Right renal cortex interstitium (tissue), 3 donors: ENCODE data around the gene RAB27B. TPM values are rescaled to one million over a fixed set of nuclear protein-coding genes. Genes with fewer than 3 reads are reported as not detected.
"Not testable (repeated sequence)": the region's sequence is repeated elsewhere in the genome, so short reads cannot be mapped to it uniquely, and the experiment has no call there.

Experiments used
- DNase-seq, 3 donors: peaks; one replicate each; pipeline ENCODE4 v3.0.0-alpha.2; 2013; ENCODE audit warnings: low read depth in 3 of 3, low spot score in 2 of 3
- polyA plus RNA-seq, 3 donors: library from polyadenylated mRNA; unstranded; fragments of 120-200 nt; gene quantifications; one replicate each; pipeline ENCODE4 v1.2.1, GENCODE V29; 2013; ENCODE audit not compliant: insufficient read length in 3 of 3

Gene RAB27B
- polyA plus RNA-seq, 3 donors, result 3.8 to 5.3 (median 5.2) TPM

DNA sequence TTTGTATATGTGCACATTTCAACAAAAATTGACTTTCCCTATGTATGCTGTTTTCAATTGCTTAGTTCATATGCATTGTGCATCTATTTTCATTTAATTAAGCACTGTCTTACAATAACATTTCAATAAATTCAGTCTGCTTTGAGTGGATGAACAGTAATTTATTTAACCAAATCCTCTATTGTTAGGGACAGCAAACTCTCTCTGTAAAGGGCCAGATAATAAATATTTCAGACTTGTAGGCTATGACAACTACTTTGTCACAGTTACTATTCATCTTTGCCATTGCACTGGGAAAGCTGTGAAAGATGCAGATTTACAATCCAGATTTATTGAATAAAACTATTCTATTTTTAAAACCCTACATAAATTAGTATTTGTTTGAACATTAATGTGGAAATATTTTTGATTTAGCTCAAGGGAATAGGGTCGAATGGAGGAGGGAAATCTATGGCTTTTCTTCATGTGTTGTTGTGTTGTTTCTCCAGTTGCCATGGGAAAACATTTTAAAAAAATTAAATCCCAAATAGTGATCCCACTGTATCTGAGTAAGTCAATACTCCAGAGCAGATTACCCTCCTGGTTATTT lies 14.2 kb upstream of the RAB27B start:
- DNase-seq, result no peak

GRCh38 chr18:54815086-54815485 lies 13.2 kb upstream of the RAB27B start:
- DNase-seq, result no peak

DNA sequence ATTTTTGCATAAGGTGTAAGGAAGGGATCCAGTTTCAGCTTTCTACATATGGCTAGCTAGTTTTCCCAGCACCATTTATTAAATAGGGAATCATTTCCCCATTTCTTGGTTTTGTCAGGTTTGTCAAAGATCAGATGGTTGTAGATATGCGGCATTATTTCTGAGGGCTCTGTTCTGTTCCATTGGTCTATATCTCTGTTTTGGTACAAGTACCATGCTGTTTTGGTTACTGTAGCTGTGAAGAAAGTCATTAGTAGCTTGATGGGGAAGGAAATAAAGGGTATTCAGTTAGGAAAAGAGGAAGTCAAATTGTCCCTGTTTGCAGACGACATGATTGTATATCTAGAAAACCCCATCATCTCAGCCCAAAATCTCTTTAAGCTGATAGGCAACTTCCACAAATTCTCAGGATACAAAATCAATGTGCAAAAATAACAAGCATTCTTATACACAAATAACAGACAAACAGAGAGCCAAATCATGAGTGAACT lies 7.4 kb upstream of the RAB27B start:
- DNase-seq, result not testable (repeated sequence)

GRCh38 chr18:54822872-54823845 lies 5.1 kb upstream of the RAB27B start:
- DNase-seq, result no peak

DNA sequence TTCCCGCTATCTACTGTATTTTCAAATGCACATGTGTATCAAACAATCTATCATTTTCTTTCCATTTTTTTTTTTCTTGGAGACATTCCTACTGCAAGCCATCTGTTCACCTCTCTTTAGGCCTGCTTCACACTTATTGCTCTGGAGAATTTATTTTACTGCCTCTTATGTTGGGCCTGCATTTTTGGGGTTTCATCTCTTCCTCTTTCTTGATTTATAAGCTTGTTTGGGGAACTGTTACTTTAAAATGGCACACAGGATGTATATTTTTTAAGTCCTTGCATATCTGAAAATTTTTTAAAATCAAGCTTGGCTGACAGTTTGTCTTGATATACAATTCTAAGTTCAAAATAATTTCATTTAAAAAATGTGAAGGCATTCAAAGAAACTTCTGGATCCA lies 3.5 kb upstream of the RAB27B start:
- no peak for DNase-seq

GRCh38 chr18:54825601-54826344 lies 2.5 kb upstream of the RAB27B start:
- no peak for DNase-seq

- DNase-seq, result no peak
These were observed 709 bp downstream of the RAB27B start for GRCh38 chr18:54828986-54829385.

- DNase-seq, result no peak
These were observed 1.6 kb downstream of the RAB27B start for GRCh38 chr18:54829856-54830255.

DNA sequence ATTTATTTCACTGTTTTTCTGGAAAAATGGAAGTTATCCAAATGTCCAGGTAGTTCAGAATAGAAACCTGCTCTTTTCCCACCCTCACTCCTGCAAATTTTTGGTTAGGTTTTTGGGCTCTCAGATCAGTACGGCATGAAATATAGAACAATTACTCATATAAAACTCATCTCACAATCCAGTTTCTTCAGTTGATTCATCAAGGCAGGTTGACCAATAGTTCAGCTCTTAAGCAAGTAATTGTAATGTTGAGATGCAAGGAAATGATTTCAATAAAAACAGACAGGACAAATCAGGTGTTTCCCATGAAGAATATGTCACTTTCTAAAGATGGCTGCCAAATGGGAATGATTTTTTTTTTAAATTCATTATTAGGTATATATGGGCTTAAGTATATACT lies 2.0 kb downstream of the RAB27B start:
- no peak for DNase-seq

DNA sequence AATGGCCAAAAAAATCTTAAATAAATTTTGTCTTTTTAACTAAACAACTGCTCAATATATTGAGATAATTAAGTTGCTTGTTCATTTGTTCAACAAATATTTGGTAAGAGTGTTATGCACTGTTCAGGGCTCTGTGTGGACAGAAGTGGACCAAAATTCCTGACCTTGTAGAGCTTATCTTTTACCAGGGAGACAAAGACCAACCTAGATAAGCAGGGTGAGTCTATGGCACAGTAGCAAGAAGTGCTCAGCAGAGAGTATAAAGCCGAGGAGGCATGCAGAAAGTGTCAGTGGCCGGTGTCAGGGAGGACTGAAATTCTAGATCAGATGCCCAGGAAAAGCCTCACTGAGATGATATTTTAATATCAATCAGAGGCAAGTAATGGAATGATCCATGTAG lies 2.6 kb downstream of the RAB27B start:
- no peak for DNase-seq

GRCh38 chr18:54835944-54836343 lies 7.7 kb downstream of the RAB27B start:
- DNase-seq, result no peak

- no peak for DNase-seq
These were observed 15.0 kb downstream of the RAB27B start for GRCh38 chr18:54843314-54843713.

DNA sequence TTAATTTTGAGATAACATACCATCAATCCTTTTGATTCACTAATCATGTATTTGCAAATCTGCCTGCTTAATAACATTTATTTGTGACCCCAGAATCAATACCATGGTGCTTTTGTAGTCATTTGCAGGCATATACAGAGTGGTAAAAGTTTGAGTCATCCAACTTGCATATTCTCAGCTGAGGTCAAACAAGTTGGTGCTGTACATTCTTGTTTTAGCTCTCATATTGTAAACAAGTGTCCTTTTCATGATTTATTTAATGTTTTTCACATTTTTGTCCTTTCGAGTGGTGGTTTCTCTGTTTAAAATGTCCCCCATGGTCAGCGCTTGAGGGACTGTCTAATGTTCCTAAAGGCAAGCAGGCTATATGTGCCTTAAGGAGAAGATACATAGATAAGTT lies 17.5 kb downstream of the RAB27B start:
- no peak for DNase-seq

GRCh38 chr18:54848121-54848520 lies 19.8 kb downstream of the RAB27B start:
- no peak for DNase-seq

DNA sequence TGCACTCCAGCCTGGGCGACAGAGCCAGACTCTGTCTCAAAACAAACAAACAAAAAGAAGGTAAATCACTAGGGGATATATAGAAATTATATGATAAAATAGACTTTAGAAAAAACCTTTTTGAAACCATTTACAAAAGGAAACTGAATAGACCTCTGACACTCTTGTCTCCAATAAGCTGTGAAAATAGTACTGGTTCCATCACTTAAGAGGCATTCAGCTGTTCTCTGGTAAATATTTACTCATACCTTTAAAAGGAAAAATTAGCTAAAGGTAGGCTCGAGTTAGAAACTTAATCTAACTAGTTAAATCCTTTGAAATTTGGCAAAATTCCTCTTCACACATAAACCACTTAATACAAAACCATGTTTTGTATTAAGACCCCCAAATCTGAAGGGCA lies 21.4 kb downstream of the RAB27B start:
- no peak for DNase-seq

- no peak for DNase-seq
These were observed 22.3 kb downstream of the RAB27B start for GRCh38 chr18:54850598-54850997.

DNA sequence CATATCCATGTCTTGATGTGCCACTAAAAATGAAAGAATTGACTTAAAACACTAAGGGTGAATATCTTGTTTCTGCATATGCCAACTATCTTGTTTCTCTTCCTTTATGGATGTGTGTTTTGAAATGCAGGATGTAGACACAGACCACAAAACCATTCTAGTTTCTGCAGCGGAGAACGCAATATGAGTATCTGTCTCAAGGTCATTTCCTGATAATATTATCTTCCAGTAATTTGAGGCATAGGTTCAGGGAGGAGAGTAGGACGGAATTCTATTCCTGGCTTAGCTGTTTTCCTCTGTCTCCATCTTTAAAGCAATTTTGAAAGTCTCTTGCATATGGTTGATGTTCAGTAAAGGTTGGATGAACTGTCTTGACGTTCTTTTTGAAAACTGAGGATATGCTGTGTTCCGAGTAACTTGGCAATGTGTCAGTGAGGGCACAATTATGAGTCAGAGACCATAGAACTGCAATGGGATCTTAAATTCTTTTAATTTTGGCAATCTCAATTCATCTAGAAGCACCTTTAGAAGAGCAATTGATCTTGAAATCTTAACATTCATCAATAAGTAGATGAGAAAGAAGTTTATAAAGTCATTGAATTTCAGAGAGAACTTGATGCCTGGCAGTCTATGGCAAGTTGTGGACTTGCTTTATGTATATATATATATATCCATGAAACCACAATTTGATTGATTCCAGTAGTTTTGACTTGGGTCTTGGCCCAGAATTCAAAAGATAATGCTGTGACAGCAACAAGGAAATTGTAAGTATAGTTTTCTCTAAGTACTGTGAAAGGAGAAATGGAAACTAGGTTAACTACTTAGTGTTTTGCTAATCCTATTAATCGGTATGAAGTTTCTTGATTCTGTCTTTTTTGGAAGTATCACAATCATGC lies 24.8 kb downstream of the RAB27B start:
- DNase-seq, result no peak

DNA sequence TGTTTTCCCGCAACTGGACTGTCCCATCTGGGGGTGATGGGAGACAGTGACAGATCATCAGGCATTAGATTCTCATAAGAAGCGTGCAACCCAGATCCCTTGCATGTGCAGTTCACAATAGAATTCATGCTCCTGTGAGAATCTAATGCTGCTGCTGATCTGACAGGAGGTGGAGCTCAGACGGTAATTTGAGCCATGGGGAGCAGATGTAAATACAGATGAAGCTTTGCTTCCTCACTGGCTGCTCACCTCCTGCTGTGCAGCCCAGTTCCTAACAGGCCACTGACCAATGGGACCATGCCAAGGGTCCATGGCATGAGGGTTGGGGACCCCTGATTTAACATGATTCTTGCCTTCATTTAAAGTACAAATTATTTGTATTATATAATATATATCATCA lies 26.8 kb downstream of the RAB27B start:
- DNase-seq, result not testable (repeated sequence)

DNA sequence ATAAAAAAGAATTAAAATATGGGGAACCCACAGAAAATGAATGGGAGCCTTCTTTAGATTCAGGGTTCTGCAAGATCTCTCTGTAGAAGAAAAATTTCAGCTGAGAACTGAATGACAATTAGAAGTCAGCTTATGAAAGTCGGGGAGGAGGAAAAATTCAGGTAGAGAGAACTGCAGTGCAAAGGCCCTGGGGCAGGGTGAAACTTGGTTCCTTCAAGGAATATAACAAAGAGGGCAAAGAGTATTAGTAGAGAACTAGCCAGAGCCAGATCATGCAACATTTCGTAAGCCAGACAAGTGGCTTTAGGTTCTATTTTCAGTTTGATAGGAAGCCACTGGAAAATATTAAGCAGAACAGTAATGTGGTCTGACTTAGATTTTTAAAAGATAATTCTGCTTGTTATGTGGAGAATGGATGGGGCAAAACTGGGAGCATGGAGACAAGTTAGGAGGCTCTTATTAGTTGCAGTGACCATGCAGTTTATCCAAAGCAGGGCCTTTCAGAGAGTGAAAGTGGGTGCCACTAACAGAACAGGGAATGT lies 27.9 kb downstream of the RAB27B start:
- DNase-seq, result no peak

GRCh38 chr18:54857499-54857898 lies 29.2 kb downstream of the RAB27B start:
- DNase-seq, result no peak
